MM.1S (cell line): Measurements from ENCODE around the gene PLEKHA5.
"Not testable (repeated sequence)": the region's sequence is repeated elsewhere in the genome, so short reads cannot be mapped to it uniquely, and the experiment has no call there.

Source experiments
- DNase-seq: peaks from one replicate; pipeline ENCODE4 v3.0.0-alpha.2; 2015
- H2AFZ ChIP-seq: fragments of 300-600 bp; sonication (generic); 2 replicates; pipeline ENCODE4 v1.6.0; 2016; ENCODE audit warnings: antibody characterized with exemption, low read length
- H3F3A ChIP-seq: fragments of 300-600 bp; sonication (generic); 2 replicates; pipeline ENCODE4 v1.6.1; 2016; ENCODE audit warnings: mild to moderate bottlenecking, antibody characterized with exemption, low read length, moderate library complexity, mixed read lengths; ENCODE audit not compliant: insufficient read depth
- H3K27ac ChIP-seq: fragments of 300-600 bp; sonication (generic); 2 replicates; pipeline ENCODE4 v1.5.1; 2016; ENCODE audit warnings: mild to moderate bottlenecking, low read length
- H3K27me3 ChIP-seq: fragments of 300-600 bp; sonication (generic); replicated peaks from 2 replicates; pipeline ENCODE4 v1.6.0; 2016; ENCODE audit warnings: low read length; ENCODE audit not compliant: insufficient read depth
- H3K36me3 ChIP-seq: fragments of 300-600 bp; sonication (generic); replicated peaks from 2 replicates; pipeline ENCODE4 v1.6.1; 2016; ENCODE audit warnings: mild to moderate bottlenecking, low read length, mixed read lengths; ENCODE audit not compliant: insufficient read depth
- H3K4me1 ChIP-seq: fragments of 300-600 bp; sonication (generic); 2 replicates; pipeline ENCODE4 v1.6.1; 2016; ENCODE audit warnings: low read length, mixed read lengths
- H3K4me2 ChIP-seq: fragments of 300-600 bp; sonication (generic); 2 replicates; pipeline ENCODE4 v1.6.0; 2016; ENCODE audit warnings: low read depth, low read length
- H3K4me3 ChIP-seq: fragments of 300-600 bp; sonication (generic); 2 replicates; pipeline ENCODE4 v1.5.1; 2016; ENCODE audit warnings: low read length, mixed read lengths
- H3K79me2 ChIP-seq: fragments of 300-600 bp; sonication (generic); 2 replicates; pipeline ENCODE4 v1.6.1; 2016; ENCODE audit warnings: mixed run types, low read length, mixed read lengths
- H3K9ac ChIP-seq: fragments of 300-600 bp; sonication (generic); 2 replicates; pipeline ENCODE4 v1.6.1; 2016; ENCODE audit warnings: low read length, mixed read lengths
- H3K9me2 ChIP-seq: fragments of 300-600 bp; sonication (generic); replicated peaks from 2 replicates; pipeline ENCODE4 v1.6.1; 2016; ENCODE audit warnings: mild to moderate bottlenecking, low read length, mixed read lengths; ENCODE audit not compliant: insufficient read depth
- H3K9me3 ChIP-seq: fragments of 300-600 bp; sonication (generic); replicated peaks from 2 replicates; pipeline ENCODE4 v1.6.1; 2016; ENCODE audit warnings: mild to moderate bottlenecking, low read length, mixed read lengths; ENCODE audit not compliant: insufficient read depth
- H4K20me1 ChIP-seq: fragments of 300-600 bp; sonication (generic); 2 replicates; pipeline ENCODE4 v1.6.1; 2016; ENCODE audit warnings: mild to moderate bottlenecking, low read length, moderate library complexity, mixed read lengths; ENCODE audit not compliant: insufficient read depth
- EZH2 ChIP-seq: fragments of 300-600 bp; sonication (generic); optimal IDR thresholded peaks from 2 replicates; pipeline ENCODE3; 2017; ENCODE audit warnings: low read depth, mild to moderate bottlenecking, antibody characterized with exemption, low read length, mixed read lengths
- EZH2phosphoT487 ChIP-seq: fragments of 300-600 bp; sonication (generic); IDR thresholded peaks from 2 replicates; pipeline ENCODE4 v1.6.1; 2018; ENCODE audit warnings: antibody characterized with exemption, low read length
- TF ChIP-seq, protein P1 (sequence below): fragments of 300-600 bp; sonication (generic); IDR thresholded peaks from 2 replicates; pipeline ENCODE4 v1.5.1; 2016; ENCODE audit warnings: antibody characterized with exemption, low read length, mixed read lengths

PLEKHA5 gene

DNA sequence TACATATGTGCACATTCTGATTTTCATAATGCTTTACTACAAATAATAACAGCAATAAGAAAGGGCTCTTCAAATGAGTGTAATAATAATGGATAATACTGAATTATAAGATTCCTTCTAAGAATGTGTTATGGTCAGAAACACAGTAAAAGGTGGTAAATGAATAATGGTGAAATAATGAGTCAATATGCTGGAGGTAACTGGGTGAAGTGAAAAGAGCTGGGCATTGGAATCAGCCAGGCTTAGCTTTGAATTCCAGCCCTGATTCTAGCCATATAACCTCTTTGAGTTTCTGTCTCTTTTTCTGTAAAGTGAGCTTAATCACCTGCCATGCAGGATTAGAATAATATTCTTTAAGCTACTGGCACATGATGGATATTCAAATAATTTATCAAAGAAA is 39.1 kb downstream of the PLEKHA5 start:
- Histone ChIP-seq H3K9ac (no peak overlapping the region), H3K27me3 (no peaks in the 10 kb centered on the region), H2AFZ (no peak overlapping the region), H4K20me1 (no peaks in the 10 kb centered on the region), H3K36me3 (no peaks in the 10 kb centered on the region), H3K4me3 (no peak overlapping the region), H3K4me1 (no peaks in the 10 kb centered on the region), H3K9me2 (no peaks in the 10 kb centered on the region), H3K9me3 (no peaks in the 10 kb centered on the region), H3K4me2 (no peak overlapping the region), H3F3A (no peaks in the 10 kb centered on the region), H3K79me2 (no peaks in the 10 kb centered on the region), H3K27ac (no peak overlapping the region)
- TF ChIP-seq, protein P1, sequence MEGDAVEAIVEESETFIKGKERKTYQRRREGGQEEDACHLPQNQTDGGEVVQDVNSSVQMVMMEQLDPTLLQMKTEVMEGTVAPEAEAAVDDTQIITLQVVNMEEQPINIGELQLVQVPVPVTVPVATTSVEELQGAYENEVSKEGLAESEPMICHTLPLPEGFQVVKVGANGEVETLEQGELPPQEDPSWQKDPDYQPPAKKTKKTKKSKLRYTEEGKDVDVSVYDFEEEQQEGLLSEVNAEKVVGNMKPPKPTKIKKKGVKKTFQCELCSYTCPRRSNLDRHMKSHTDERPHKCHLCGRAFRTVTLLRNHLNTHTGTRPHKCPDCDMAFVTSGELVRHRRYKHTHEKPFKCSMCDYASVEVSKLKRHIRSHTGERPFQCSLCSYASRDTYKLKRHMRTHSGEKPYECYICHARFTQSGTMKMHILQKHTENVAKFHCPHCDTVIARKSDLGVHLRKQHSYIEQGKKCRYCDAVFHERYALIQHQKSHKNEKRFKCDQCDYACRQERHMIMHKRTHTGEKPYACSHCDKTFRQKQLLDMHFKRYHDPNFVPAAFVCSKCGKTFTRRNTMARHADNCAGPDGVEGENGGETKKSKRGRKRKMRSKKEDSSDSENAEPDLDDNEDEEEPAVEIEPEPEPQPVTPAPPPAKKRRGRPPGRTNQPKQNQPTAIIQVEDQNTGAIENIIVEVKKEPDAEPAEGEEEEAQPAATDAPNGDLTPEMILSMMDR = no peak
- TF ChIP-seq EZH2 = no peak
- TF ChIP-seq EZH2phosphoT487 = no peak
- no peak for DNase-seq

DNA sequence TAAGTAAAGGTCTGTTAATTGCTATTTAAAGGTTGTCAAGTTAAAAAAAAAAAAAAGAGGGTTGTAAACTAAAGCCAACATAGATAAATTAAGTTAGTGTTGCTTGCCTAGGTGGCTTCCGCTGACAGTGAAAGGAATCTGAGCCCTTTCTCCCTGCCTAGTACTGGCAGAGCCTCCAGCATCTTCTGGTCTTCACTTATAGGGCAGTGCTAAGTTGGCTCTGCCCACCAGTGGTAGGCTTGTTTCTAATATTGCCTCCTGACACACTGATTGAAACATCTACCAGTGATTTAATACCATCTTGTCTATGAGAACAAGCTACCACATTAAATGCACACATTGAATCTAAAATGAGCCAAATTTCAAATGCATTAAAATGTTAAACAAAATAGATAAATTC is 39.7 kb downstream of the PLEKHA5 start:
- DNase-seq = no peak
- Histone ChIP-seq H3K4me2 (no peak overlapping the region), H3K9me2 (no peaks in the 10 kb centered on the region), H3K9ac (no peak overlapping the region), H3K4me3 (no peak overlapping the region), H4K20me1 (no peaks in the 10 kb centered on the region), H3K27ac (no peak overlapping the region), H3K9me3 (no peaks in the 10 kb centered on the region), H3K36me3 (no peaks in the 10 kb centered on the region), H2AFZ (no peak overlapping the region), H3K79me2 (no peaks in the 10 kb centered on the region), H3F3A (no peaks in the 10 kb centered on the region), H3K27me3 (no peaks in the 10 kb centered on the region), H3K4me1 (no peaks in the 10 kb centered on the region)
- TF ChIP-seq, protein P1 = no peak
- no peak for TF ChIP-seq EZH2
- TF ChIP-seq EZH2phosphoT487 = no peak

DNA sequence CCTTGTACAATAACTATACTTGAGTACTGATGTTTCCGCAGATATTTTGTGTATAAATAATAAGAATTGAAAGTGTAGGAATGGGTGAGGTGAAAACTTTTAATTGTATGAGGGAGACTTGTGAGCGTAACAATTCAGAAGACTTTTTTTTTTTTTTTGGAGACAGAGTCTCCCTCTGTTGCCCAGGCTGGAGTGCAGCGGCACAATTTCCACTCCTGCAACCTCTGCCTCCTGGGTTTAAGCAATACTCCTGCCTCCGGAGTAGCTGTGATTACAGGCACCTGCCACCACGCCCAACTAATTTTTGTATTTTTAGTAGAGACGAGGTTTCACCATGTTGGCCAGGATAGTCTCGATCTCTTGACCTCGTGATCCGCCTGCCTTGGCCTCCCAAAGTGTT is 40.8 kb downstream of the PLEKHA5 start:
- not testable (repeated sequence) for H3K4me3 ChIP-seq, H3K4me2 ChIP-seq, DNase-seq, H3K9me2 ChIP-seq, H3K27me3 ChIP-seq, H2AFZ ChIP-seq, H3K27ac ChIP-seq, H3K36me3 ChIP-seq, H3K9ac ChIP-seq, H4K20me1 ChIP-seq, H3K4me1 ChIP-seq, H3K9me3 ChIP-seq, H3K79me2 ChIP-seq, H3F3A ChIP-seq

DNA sequence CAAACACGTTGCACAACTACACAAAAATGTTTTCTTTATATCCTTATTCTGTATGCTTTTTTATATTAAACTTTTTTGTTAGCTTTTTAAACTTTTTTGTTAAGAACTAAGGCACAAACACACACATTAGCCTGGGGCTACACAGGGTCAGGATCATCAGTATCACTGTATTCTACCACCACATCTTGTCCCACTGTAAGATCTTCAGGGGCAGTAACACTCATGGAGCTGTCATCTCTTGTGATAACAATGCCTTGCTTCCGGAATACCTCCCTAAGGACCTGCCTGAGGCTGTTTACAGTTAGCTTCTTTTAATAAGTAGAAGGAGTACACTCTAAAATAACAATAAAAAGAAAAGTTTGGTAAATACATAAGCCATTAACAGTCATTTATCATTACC is 42.2 kb downstream of the PLEKHA5 start:
- H3K79me2 ChIP-seq = no peaks in the 10 kb centered on the region
- no peaks in the 10 kb centered on the region for H3K9me3 ChIP-seq
- H3F3A ChIP-seq = no peaks in the 10 kb centered on the region
- H4K20me1 ChIP-seq = no peaks in the 10 kb centered on the region
- H2AFZ ChIP-seq = no peak overlapping the region
- TF ChIP-seq EZH2phosphoT487 (no peak), EZH2 (no peak)
- TF ChIP-seq, protein P1 = no peak
- H3K36me3 ChIP-seq = no peaks in the 10 kb centered on the region
- DNase-seq = no peak
- H3K27ac ChIP-seq = no peak overlapping the region
- H3K9ac ChIP-seq = no peak overlapping the region
- H3K4me1 ChIP-seq = no peaks in the 10 kb centered on the region
- H3K9me2 ChIP-seq = no peaks in the 10 kb centered on the region
- no peak overlapping the region for H3K4me3 ChIP-seq
- no peak overlapping the region for H3K4me2 ChIP-seq
- H3K27me3 ChIP-seq = no peaks in the 10 kb centered on the region
